ENCODE measurements around the gene MOSPD3. TPM values are rescaled to one million over a fixed set of nuclear protein-coding genes. Genes with fewer than 3 reads are reported as not detected.

Gene MOSPD3
- total RNA-seq, 1 donor from 2014 or later, result 12.2 TPM

DNA sequence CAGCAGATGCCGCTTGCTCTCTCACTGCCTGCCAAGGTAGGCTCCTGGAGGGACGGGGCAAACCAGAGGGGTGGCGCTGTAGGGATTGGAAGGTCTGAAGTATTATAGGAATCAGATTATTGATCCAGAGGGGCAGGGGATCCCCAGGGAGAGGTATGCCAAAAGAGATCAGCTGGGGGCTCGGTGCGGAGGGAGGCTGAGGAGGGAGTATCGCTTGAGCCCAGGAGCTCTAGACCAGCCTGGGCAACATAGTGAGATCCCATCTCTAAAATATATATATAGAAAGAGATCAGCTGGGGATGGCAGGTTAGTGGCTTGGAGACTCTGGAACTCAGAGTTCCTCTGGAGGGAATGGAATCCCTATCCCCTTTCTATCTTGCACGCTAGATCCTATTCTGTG, 17.2 kb upstream of the MOSPD3 start:
- DNase-seq, result no peak

DNA sequence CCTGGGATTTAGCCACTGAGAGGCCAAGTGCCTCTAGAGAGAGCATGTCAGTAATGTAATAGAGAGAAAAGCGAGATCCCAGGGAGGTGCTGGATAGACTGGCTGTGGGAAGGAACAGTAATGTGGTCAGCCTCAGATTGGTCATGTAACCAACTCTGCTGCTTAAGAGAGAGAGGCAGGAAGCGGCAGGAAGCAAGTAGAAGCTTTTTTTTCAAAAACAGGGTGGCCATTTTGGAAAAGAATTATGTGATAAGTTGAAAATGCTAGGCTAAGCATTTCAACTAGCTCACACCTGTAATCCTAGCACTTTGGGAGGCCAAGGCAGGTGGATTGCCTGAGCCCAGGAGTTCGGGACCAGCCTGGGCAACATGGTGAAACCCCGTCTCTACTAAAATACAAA, 13.9 kb upstream of the MOSPD3 start:
- no peak for DNase-seq

DNA sequence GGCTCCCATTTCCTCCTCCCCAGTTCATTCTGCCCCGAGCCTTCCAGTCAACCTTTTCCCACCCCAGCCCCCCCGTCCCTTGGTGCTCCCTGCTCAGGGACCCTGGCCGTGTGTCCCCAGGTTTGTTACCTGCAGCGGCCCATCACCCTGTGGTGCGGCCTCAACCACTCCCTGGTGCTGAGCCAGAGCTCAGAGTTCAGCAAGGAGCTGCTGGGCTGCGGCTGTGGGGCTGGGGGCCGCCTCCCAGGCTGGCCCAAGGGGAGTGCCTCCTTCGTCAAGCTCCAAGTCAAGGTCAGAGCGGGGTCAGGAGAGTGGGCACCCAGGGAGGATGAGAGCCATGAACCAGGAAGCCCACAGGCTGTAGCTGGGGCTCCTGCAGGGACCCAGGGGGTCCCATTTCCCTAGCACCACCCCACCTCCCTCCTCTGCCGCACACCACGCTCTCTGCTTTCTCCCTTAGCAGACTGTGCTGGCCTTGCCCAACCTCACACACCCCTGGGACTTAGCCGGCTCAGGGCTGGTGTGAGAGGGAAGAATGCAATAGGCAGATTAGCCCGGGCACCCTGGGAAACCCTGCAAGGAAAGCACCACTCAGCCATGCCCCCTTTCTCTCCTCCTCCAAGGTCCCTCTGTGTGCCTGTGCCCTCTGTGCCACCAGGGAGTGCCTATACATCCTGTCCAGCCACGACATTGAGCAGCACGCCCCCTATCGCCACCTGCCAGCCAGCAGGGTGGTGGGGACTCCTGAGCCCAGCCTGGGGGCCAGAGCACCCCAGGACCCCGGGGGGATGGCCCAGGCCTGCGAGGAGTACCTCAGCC, 12.2 kb upstream of the MOSPD3 start:
- no peak for DNase-seq

DNA sequence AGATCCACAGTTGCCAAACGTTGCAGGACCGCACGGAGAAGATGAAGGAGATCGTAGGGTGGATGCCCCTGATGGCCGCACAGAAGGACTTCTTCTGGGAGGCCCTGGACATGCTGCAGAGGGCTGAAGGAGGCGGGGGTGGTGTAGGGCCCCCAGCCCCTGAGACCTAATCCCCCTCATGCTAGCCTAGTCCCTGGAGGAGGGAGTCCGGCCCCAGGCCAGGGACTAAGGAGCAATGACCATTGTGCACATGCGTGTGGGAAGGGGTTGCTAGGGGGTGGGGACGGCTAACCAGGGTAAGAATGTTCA, 11.7 kb upstream of the MOSPD3 start:
- no peak for DNase-seq

DNA sequence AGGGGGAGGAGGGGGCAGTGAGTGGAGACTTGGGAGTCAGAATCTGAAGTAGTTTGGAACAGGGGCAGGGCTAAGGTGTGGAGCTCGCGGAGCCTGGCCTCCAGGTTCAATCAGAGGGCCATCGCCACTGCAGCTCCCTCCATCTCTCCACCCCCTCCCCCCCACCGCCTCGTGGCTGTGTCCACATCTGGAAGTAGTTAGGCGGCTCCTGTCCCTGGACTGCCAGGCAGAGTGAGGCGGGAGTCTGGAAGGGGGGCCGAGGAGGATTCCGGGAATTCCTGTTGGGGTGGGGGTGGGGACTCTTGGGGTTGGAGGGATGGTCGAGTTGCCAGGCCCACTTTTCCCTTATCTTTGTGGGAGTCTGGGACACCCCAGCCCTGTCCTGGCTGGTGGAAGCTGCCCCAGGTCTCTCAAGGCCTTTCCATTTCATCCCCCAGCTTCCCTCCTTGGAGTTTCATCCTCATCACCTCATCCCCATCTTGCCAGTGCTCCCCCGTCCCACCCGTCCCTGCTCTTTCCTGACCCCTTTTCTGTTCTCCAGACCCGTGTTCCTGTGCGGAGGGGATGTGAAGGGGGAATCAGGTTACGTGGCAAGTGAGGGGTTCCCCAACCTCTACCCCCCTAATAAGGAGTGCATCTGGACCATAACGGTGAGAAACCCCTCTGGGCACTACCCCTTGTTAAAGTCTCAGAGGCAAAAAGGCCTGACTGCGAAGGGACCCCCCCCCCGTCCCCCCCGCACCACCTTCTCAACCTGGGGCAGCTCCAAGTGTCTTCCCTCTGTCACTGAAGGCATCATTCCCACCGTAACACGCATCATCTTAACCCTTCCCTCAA, 9.2 kb upstream of the MOSPD3 start:
- DNase-seq, result no peak

DNA sequence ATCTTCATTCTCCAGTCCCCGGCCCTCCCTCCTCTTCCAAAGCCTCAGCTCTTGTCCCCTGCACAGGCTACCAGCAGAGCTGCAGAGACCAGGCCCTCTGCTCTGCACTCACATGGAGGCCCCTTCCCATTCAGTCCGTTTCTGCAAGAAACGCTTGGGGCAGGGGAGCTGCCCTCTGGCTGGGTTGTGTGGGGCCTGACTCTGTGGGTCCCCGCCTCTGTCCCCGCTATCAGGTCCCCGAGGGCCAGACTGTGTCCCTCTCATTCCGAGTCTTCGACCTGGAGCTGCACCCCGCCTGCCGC, 8.7 kb upstream of the MOSPD3 start:
- DNase-seq, result no peak

DNA sequence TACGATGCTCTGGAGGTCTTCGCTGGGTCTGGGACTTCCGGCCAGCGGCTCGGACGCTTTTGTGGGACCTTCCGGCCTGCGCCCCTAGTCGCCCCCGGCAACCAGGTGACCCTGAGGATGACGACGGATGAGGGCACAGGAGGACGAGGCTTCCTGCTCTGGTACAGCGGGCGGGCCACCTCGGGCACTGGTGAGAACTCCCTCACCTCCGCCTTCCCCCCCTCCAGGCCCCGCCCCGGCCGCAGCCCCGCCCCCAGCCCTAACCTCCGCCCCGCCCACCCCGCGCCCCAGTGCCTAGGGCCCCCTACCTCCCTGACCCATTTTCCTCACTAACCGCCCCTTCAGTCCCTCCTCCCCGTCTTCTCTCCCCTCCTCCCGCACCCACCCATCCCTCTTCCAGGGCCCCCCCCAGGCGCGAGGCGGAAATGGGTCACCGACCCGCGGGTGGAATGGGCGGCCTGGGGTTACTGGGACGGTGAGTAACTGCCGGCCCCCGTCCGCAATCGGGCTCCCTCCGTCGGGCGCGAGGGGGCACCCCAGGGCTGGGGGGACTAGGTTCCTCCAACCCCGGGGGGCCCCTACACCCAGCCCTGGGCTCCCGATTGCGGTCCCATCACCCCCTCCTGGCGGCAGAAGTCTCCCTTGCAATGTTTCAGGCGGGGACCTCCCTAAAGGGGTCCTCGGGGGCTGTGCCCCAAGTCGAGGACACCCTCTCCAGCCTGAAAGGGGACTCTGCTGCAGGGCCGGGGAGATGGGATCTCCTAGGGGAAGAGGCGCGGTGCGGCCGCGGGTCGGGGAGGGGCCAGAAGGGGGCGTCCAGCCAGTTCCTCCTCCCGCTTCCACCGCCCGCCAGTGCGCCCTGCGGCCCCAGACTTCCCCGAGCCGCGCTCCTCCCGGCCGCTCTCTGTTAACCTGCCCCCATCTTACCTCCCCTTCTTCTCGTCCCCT, 8.0 kb upstream of the MOSPD3 start:
- no peak for DNase-seq

DNA sequence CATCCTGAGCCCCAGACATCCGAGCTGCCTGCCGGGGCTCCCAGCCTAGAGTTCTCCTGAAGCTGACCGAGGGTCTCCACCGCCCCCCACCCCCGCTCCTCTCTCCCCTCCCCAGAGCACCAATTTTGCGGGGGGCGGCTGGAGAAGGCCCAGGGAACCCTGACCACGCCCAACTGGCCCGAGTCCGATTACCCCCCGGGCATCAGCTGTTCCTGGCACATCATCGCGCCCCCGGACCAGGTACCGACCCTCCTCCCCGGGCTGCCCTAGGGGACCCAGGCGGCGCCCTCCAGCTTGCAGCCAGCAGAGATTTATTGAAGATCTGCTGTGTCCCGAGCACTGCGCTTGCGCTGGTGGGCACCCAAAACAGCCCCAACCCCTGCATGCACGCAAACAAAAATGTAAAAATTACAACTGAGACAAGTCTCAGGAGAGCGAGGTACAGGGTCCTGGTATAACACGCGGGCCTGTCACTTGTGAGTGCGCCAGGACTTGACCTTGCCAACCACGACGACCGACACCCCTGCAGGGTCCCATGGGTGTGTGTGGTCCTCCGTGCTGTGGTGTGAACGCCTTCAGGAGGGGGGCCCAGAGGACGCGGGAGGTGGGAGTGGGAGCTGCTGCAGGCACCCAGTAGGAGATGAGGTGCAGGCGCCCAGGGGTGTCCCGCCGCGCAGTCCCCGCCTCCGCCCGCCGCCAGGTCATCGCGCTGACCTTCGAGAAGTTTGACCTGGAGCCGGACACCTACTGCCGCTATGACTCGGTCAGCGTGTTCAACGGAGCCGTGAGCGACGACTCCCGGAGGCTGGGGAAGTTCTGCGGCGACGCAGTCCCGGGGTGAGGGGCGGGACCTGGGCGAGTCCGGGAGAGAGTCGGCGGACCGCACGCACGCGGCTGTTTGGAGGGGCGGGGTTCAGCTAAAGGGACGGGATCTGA, 7.1 kb upstream of the MOSPD3 start:
- DNase-seq, result no peak

DNA sequence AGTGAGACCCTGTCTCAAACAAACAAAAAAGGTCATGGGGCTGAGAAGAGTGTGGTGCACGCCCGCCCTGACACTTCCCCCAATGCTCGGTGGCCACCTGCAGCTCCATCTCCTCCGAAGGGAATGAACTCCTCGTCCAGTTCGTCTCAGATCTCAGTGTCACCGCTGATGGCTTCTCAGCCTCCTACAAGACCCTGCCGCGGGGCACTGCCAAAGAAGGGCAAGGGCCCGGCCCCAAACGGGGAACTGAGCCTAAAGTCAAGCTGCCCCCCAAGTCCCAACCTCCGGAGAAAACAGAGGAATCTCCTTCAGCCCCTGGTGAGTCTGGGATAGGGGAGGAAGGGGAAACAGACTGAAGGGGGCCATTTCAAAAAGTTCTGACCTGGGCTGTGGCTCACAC, 6.0 kb upstream of the MOSPD3 start:
- DNase-seq, result no peak

DNA sequence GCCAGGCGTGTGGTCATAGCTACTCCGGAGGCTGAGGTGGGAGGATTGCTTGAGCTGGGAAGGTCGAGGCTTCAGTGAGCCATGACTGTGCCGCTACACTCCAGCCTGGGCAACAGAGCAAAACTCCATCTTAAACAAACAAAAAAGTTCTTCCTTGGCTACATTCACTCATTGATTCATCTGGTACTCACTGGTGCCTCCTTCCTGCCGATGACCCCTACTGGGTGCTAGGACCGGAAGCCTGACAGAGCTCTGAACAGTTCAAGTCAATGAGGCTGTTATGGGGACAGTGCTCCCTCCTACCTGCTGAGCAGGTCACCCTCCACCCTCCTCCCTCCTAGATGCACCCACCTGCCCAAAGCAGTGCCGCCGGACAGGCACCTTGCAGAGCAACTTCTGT, 5.2 kb upstream of the MOSPD3 start:
- DNase-seq, result no peak

DNA sequence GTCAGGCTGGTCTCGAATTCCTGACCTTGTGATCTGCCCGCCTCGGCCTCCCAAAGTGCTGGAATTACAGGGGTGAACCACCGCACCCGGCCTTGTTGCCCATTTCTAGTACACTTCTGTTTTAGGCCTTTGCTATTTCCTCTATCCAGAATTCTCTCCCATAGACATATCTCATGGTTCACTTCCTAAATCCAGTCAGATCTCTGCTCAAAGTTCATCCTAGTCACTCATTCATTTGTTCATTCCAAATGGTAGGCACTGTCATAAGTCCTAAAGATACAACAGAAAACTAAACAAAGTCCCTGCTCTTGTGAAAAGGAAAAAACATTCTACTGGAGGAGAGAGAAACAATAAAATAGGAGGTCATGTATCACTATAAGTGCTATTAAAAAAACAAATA, 2.4 kb upstream of the MOSPD3 start:
- no peak for DNase-seq

DNA sequence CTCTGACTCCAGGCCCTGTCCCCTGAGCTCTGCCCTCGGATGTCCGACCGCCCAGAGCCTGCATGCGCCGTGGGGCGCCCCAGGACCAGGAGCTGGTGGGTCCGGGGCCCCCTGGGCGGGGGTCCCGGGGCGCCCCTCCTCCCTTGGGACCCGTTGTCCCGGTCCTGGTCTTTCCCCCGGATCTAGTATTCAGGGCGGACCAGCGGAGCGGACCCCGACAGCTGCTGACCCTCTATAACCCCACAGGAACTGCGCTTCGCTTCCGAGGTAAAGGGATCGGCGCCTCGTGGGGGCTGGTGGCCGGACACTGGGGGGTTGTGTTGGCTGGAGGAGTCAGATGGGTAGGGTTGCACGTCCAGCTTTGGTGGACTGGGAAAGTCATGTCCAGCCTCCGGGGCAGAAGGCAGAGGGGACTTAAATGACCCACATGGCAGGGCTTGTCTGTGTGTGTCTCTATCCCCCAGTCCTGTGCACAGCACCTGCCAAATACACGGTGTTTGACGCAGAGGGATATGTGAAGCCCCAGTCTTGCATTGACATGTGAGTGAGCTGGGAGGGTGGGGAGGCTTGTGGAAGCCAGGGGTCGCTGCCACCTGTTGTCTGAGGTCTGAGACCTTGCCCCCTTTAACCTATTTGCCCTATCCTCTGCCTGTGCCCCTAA, 520 bp downstream of the MOSPD3 start:
- no peak for DNase-seq

DNA sequence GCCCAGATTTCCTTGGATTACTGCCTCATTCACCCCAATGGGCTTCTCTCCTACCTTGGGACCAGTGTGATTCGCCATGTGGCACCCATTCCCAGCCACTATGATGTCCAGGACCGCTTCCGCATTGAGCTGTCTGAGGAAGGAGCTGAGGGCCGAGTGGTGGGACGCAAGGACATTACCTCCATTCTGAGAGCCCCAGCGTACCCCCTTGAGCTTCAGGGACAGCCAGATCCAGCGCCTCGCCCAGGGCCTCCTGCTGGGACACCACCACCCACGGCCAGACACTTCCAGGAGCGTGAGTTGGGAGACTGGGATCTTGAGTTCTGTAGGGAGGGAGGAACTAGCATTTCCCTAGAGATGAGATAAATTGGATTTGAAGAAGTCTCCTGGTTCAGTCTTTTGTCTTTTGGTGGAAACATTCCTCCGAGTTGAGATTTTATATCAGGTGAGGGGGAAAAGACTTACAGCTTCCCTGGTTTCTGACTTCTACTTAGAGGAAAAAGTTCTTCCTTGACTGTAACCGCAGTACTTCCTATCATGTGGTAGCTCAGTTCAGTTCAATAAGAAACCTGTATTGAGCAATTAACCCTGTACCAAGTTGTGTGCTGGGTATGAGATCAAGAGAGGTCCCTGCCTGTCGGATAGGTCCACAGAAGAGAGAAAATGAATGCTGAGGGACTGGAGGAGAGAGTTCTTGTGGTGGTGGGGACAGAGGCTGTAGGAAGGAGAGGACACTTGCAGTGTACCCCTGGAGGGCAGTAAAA, 1.3 kb downstream of the MOSPD3 start:
- no peak for DNase-seq

DNA sequence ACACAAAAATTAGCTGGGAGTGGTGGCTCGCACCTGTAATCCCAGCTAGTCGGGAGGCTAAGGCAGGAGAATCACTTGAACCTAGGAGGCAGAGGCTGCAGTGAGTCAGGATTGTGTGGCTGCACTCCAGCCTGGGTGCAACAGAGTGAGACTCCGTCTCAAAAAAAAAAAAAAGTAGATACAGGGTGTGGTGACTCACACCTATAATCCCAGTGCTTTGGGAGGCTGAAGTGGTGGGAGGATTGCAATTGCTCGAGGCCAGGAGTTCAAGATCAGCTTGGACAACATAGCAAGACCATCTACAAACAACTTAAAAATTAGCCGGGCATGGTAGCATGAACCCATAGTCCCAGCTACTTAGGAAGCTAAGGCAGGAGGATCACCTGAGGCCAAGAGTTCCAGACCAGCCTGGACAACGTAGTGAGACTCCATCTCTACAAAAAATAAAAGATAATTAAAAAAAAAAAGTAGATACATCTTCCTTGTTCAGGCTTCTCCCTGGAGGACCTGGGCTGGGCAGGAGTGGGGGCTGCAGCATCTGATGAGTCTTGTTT, 2.0 kb downstream of the MOSPD3 start:
- DNase-seq, result no peak

DNA sequence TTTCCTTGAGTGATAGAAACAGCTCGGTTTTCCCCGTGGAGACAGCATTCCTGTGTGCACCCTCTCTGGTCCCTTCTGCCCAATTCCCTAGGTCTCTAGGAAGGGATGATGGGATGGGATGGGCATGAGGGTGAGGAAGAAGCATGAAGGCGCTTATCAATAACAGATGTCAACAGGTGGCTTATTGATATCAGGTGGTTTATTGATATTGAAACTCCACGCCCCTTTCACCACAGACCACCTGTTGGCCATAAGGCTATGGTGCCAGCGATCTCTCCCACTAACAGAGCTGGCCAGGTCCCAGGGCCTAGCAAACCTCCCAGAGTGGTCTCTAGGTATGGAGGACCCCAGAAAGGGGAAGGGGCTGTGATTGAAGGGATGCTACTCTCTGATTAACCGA, 7.9 kb downstream of the MOSPD3 start:
- DNase-seq, result no peak

DNA sequence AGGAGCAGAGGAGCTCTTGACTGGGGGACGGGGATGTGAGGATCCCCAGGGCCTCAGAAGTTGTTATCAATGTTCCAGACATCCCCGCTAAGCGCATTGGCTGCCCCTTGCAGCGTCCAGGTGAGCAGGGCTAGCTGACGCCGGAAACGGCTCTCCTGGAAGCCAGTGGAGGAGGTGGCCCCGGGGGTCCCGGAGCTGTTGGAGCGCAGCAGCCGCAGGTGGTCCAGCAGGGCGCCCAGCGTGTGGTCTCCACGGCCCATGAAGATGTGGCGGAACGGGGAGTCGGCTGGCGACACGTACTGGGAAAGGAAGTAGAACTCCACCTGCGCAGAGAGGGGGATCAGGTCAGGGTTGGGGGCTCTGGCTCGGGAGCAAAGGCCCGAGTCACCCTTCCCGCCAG, 8.5 kb downstream of the MOSPD3 start:
- DNase-seq, result no peak

DNA sequence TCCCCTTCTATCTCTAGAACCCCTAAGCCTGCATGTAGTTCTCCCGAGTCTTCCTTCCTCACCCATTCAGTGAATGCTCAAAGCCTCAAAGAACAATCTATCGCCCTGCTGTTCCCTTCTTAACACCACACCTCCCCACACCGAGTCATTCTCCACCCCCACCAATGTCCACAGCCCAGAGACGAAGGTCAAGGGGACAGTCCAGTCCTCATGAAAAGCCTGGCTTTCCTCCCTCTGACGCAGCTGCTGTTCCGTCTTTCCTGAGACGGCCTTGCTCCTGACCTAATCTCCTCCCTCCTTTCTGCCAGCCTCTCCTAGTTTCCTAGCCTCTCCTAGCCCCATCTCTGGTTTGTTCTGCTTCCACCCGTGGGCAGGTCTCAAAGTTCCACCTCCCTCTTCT, 9.2 kb downstream of the MOSPD3 start:
- no peak for DNase-seq

DNA sequence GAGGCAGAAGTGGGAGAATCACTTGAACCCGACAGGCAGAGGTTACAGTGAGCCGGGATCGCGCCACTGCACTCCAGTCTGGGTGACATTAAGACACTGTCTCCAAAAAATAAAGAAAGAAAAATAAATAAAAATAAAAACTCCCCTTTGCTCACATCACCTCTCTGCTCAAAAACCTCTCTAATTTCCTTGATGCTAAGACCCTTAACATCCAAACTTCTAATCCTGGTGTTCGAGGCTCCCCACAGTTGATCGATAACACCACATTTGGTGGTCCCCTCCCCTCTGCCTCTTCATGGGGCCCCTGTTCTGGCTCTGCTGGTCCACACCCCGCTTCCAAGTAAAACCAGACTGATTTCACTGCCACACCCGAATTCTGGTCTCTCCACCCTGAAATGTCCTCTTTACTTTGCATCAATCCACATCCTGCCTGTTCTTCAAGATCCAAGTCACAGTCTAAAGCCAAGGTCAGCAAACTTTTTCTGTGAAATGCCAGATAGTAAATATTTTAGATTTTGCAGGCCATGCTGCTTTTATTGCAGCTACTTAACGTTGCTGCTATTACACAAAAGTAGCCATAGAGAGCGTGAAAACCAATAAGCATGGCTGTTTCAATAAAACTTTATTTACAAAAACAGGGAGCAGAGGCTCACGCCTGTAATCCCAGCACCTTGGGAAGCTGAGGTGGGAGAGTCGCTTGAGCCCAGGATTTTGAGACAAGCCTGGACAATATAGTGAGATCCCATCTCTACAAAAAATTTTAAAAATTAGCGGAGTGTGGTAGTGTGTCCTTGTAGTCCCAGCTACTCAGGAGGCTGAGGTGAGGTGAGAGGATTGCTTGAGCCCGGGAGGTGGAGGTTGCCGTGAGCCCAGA, 11.8 kb downstream of the MOSPD3 start:
- DNase-seq, result no peak

DNA sequence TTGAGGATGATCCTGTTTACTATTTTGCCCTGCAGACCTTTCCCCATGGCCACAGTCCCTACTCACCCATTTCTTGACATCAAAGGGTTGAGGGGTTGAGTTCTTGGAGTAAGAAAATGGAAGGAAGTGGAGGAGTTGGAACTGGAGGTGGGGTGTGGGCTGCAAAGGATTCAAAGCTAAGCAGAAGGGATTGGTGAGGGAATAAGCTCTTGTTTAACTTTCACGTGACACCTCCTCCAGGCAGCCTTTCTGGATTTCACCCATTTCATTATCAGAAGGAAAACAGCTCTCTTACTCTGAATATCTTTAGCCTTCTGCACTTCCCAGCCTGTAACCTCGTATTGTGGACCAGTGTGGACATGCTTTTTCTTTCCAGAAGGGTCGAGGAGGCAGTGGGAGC, 13.7 kb downstream of the MOSPD3 start:
- DNase-seq, result no peak
